ENCODE data around the gene DIPK1C.

DNA sequence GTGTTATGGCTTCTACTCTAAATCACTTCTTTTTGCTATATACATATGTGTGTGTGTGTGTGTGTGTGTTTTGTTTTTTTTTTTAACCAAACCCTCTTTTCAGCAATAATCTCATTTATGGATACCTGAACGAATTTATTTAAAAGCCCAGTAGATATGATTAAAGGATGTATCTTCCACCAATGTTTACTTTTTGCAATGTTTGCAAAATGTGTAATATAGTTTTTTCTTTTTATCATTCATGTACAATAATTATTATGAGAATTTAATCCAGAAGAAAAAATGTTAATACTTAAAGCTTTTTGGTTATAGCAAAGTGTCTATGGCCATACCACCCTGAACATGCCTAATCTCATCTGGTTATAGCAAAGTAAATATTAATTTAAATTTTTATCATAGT lies 37.4 kb upstream of the DIPK1C start:
- TF ChIP-seq POLR2A (IDR thresholded peaks at IDR 0.05) (no peak), EP300 (IDR thresholded peaks at IDR 0.05) (no peak)
- TF ChIP-seq, protein P1, sequence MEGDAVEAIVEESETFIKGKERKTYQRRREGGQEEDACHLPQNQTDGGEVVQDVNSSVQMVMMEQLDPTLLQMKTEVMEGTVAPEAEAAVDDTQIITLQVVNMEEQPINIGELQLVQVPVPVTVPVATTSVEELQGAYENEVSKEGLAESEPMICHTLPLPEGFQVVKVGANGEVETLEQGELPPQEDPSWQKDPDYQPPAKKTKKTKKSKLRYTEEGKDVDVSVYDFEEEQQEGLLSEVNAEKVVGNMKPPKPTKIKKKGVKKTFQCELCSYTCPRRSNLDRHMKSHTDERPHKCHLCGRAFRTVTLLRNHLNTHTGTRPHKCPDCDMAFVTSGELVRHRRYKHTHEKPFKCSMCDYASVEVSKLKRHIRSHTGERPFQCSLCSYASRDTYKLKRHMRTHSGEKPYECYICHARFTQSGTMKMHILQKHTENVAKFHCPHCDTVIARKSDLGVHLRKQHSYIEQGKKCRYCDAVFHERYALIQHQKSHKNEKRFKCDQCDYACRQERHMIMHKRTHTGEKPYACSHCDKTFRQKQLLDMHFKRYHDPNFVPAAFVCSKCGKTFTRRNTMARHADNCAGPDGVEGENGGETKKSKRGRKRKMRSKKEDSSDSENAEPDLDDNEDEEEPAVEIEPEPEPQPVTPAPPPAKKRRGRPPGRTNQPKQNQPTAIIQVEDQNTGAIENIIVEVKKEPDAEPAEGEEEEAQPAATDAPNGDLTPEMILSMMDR (IDR thresholded peaks at IDR 0.05) = no peak

All from gastroesophageal sphincter (tissue), 3 donors.